ENCODE results near the gene ARHGAP6. TPM values are rescaled to one million over a fixed set of nuclear protein-coding genes. Genes with fewer than 3 reads are reported as not detected.

ARHGAP6 gene
- total and polyA plus RNA-seq, 7 donors, result 1.8 to 20.6 (median 6.4) TPM

DNA sequence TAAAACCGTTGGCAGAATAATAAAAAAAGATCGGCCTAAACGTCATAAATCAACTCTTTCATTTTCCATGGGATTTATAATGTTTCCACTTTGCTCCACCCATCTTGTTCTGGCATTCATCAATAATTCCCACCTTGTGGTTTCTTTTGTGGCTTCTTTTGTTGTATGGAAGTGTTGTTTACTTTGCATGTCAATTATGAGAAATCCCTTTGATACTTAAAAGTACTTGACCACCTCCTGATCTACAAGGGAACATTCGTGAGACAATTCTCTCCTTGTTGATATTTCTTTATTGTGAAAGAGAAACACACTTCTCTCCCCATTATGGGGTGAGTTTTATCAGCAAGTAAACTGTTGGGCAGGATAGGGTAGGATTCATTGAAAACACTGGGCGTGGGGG is 369.7 kb downstream of the ARHGAP6 start:
- WGBS, 3 donors, result 42 to 60% (median 45%) methylated on average over 5 of the region's 5 CpGs
- no peak overlapping the region for H3K27ac ChIP-seq
- no peak overlapping the region for H3K4me3 ChIP-seq
- no peak for ATAC-seq
- H3K27me3 ChIP-seq (ENCODE audit: insufficient read depth in 3 of 3, low read length in 2 of 3), result peaks cover 0 to 8% (median 0%) of the 10 kb centered on the region in 3 donors
- no peaks in the 10 kb centered on the region for H3K4me1 ChIP-seq
- DNase-seq, result no peak
- intact Hi-C loops (cut with DNase I), result no loop called here
- TF ChIP-seq, protein P1, sequence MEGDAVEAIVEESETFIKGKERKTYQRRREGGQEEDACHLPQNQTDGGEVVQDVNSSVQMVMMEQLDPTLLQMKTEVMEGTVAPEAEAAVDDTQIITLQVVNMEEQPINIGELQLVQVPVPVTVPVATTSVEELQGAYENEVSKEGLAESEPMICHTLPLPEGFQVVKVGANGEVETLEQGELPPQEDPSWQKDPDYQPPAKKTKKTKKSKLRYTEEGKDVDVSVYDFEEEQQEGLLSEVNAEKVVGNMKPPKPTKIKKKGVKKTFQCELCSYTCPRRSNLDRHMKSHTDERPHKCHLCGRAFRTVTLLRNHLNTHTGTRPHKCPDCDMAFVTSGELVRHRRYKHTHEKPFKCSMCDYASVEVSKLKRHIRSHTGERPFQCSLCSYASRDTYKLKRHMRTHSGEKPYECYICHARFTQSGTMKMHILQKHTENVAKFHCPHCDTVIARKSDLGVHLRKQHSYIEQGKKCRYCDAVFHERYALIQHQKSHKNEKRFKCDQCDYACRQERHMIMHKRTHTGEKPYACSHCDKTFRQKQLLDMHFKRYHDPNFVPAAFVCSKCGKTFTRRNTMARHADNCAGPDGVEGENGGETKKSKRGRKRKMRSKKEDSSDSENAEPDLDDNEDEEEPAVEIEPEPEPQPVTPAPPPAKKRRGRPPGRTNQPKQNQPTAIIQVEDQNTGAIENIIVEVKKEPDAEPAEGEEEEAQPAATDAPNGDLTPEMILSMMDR (IDR thresholded peaks at IDR 0.05), result no peak
- H3K9me3 ChIP-seq, result no peaks in the 10 kb centered on the region
- H3K36me3 ChIP-seq (ENCODE audit: insufficient read depth in 1 of 2, low read depth in 1 of 2), result no peaks in the 10 kb centered on the region

DNA sequence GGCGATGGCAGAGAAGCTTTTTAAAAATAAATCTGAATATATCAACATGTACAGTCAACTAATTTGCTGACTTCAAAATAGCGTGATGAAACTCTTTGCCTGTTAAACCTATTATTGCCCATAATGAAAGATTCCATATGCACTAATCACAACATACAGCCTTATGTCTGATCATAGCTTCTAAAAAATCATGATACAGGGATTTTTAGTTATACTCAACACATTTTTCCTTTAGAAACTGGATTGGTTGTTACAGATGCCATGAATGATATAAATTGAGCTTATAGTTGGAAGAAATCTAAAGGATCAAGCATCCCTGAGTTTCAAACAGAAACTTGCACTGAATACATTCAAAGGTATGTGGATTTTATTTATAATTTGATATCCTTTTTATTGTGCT is 372.6 kb downstream of the ARHGAP6 start, which contains the start of gene AMELX:
TSS of gene AMELX (plus strand) at position 301 of the 400 bp plus-strand sequence. CDS start 1,376 bp downstream, outside the sequence.
- DNase-seq (no peak), ATAC-seq (no peak)
- no peaks in the 10 kb centered on the region for H3K4me1 ChIP-seq
- no peak within 1 kb of the TSS for H3K4me3 ChIP-seq
- no peaks in the 10 kb centered on the region for H3K9me3 ChIP-seq
- TF ChIP-seq, protein P1 (IDR thresholded peaks at IDR 0.05), result no peak
- intact Hi-C loops (cut with DNase I), result no loop called here
- H3K27ac ChIP-seq, result no peak within 1 kb of the TSS
- H3K27me3 ChIP-seq (ENCODE audit: insufficient read depth in 3 of 3, low read length in 2 of 3), result peaks cover 0 to 8% (median 0%) of the 10 kb centered on the region in 3 donors
- no peaks in the 10 kb centered on the region for H3K36me3 ChIP-seq (ENCODE audit: insufficient read depth in 1 of 2, low read depth in 1 of 2)
- 62 to 92% (median 79%) methylated on average over 2 of the region's 2 CpGs for WGBS, 3 donors

DNA sequence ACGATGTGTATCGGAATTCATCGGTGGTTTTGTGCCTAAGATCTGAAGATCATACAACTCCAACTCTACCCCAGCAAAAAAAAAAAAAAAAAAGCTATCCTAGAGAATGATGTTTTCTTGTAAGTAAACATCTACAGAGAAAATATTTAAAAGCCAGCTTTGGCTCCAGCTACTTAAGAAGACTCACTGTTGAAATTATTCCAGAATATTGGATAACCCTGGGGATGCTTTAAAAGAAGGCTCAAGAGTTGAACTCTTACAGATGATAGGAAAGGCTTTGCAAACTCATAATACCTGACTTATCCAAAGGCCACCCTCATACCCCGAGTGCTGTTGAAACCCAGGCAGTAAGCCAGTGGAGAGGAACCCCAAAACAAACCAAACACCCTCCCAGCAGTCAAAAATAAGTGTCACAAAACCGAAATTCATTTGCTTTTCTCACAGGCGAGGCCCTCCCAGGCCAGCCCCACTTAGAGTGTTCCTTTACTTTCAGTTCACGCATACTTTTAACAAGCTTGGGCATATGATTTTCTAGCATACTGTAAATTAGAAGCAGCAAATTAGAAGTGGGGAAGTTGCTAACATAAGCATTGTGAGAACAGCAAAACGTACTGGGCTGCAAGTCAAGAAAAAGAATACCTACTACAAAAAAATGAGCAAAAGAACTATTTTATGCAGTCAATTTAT is 375.2 kb downstream of the ARHGAP6 start:
- intact Hi-C loops (cut with DNase I), result no loop called here
- ATAC-seq (no peak), DNase-seq (no peak)
- H3K4me1 ChIP-seq, result no peaks in the 10 kb centered on the region
- H3K27me3 ChIP-seq (ENCODE audit: insufficient read depth in 3 of 3, low read length in 2 of 3), result peaks cover 0 to 8% (median 0%) of the 10 kb centered on the region in 3 donors
- 70 to 88% (median 77%) methylated on average over 8 of the region's 8 CpGs for WGBS, 3 donors
- no peak overlapping the region for H3K4me3 ChIP-seq
- H3K9me3 ChIP-seq, result no peaks in the 10 kb centered on the region
- no peaks in the 10 kb centered on the region for H3K36me3 ChIP-seq (ENCODE audit: insufficient read depth in 1 of 2, low read depth in 1 of 2)
- H3K27ac ChIP-seq, result no peak overlapping the region
- TF ChIP-seq, protein P1 (IDR thresholded peaks at IDR 0.05), result no peak

DNA sequence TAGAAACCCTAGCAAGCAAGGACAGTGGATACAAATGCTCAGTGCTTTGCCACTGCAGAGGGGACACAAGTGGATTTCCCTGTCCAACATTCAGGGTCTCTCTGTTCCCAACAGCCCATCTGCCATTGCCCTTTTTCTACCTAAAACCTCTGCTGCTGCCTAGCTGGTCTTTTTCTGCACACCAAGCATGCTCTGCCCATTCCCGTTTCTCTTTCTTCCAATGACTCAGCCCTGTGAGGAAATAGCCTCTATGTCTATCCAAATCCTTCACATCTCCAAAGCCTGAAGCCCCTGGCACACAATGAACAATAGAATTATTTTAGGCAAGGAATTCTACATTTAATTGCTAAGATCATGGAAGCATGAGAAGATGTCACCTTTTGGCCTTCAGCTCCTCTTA is 378.2 kb downstream of the ARHGAP6 start:
- intact Hi-C loops (cut with DNase I), result no loop called here
- 42 to 60% (median 52%) methylated on average over 1 of the region's 1 CpG for WGBS, 3 donors
- H3K36me3 ChIP-seq (ENCODE audit: insufficient read depth in 1 of 2, low read depth in 1 of 2), result no peaks in the 10 kb centered on the region
- no peaks in the 10 kb centered on the region for H3K9me3 ChIP-seq
- H3K4me3 ChIP-seq, result no peak overlapping the region
- ATAC-seq, result peak in 3 of 4 donors; percentile 54 to 57 (median 56)
- no peak for DNase-seq
- no peak overlapping the region for H3K27ac ChIP-seq
- no peaks in the 10 kb centered on the region for H3K4me1 ChIP-seq
- TF ChIP-seq, protein P1 (IDR thresholded peaks at IDR 0.05), result no peak
- H3K27me3 ChIP-seq (ENCODE audit: insufficient read depth in 3 of 3, low read length in 2 of 3), result peaks cover 0 to 1% (median 0%) of the 10 kb centered on the region in 3 donors
